ENCODE data around the gene NUDT16L1.

Gene NUDT16L1

GRCh38 chr16:4666537-4667202 lies 26.7 kb upstream of the NUDT16L1 start:
- TF ChIP-seq TCF12 (IDR thresholded peaks at IDR 0.05; ENCODE audit: low read depth), result no peak
- TF ChIP-seq REST (IDR thresholded peaks at IDR 0.05; ENCODE audit: low read depth), result no peak

GRCh38 chr16:4667203-4667963 lies 26.0 kb upstream of the NUDT16L1 start:
- TF ChIP-seq FOXM1 (IDR thresholded peaks at IDR 0.05; ENCODE audit: borderline replicate concordance, low read depth) (no peak), TEAD4 (IDR thresholded peaks at IDR 0.05) (no peak)

- no peak for TF ChIP-seq TCF12 (IDR thresholded peaks at IDR 0.05; ENCODE audit: low read depth)
- no peak for TF ChIP-seq MAX (IDR thresholded peaks at IDR 0.05)
- no peak for TF ChIP-seq YY1 (IDR thresholded peaks at IDR 0.05; ENCODE audit: low read depth)
- no peak for TF ChIP-seq TEAD4 (IDR thresholded peaks at IDR 0.05)
- no peak for TF ChIP-seq TAF1 (IDR thresholded peaks at IDR 0.05; ENCODE audit: low read depth)
- no peak for TF ChIP-seq RAD21 (IDR thresholded peaks at IDR 0.05; ENCODE audit: low read depth)
Observed at GRCh38 chr16:4668313-4668960, 24.9 kb upstream of the NUDT16L1 start.

GRCh38 chr16:4673387-4674046 lies 19.8 kb upstream of the NUDT16L1 start:
- TF ChIP-seq NFIC (IDR thresholded peaks at IDR 0.05), result no peak

- TF ChIP-seq CEBPB (IDR thresholded peaks at IDR 0.05), result no peak
- TF ChIP-seq ZBTB7A (IDR thresholded peaks at IDR 0.05; ENCODE audit: low read depth), result no peak
- TF ChIP-seq YY1 (IDR thresholded peaks at IDR 0.05; ENCODE audit: low read depth), result no peak
- TF ChIP-seq EGR1 (IDR thresholded peaks at IDR 0.05), result no peak
- no peak for TF ChIP-seq RAD21 (IDR thresholded peaks at IDR 0.05; ENCODE audit: low read depth)
Observed at GRCh38 chr16:4674926-4675530, 18.3 kb upstream of the NUDT16L1 start.

- TF ChIP-seq CREB1 (IDR thresholded peaks at IDR 0.05; ENCODE audit: low read depth) (no peak), FOXM1 (IDR thresholded peaks at IDR 0.05; ENCODE audit: borderline replicate concordance, low read depth) (no peak), YY1 (IDR thresholded peaks at IDR 0.05; ENCODE audit: low read depth) (no peak), TAF1 (IDR thresholded peaks at IDR 0.05; ENCODE audit: low read depth) (no peak), CEBPB (IDR thresholded peaks at IDR 0.05) (no peak)
Observed at GRCh38 chr16:4675864-4676786, 17.2 kb upstream of the NUDT16L1 start.

- no peak for TF ChIP-seq TAF1 (IDR thresholded peaks at IDR 0.05; ENCODE audit: low read depth)
- TF ChIP-seq FOXM1 (IDR thresholded peaks at IDR 0.05; ENCODE audit: borderline replicate concordance, low read depth), result no peak
- TF ChIP-seq USF1 (IDR thresholded peaks at IDR 0.05), result no peak
- TF ChIP-seq RAD21 (IDR thresholded peaks at IDR 0.05; ENCODE audit: low read depth), result no peak
- no peak for TF ChIP-seq CREB1 (IDR thresholded peaks at IDR 0.05; ENCODE audit: low read depth)
- TF ChIP-seq MAX (IDR thresholded peaks at IDR 0.05), result no peak
- TF ChIP-seq CEBPB (IDR thresholded peaks at IDR 0.05), result no peak
- no peak for TF ChIP-seq ZBTB7A (IDR thresholded peaks at IDR 0.05; ENCODE audit: low read depth)
- TF ChIP-seq EP300 (IDR thresholded peaks at IDR 0.05; ENCODE audit: borderline replicate concordance), result no peak
- TF ChIP-seq YY1 (IDR thresholded peaks at IDR 0.05; ENCODE audit: low read depth), result no peak
- TF ChIP-seq NFIC (IDR thresholded peaks at IDR 0.05), result no peak
- no peak for TF ChIP-seq REST (IDR thresholded peaks at IDR 0.05; ENCODE audit: low read depth)
- no peak for TF ChIP-seq EGR1 (IDR thresholded peaks at IDR 0.05)
- no peak for TF ChIP-seq TCF12 (IDR thresholded peaks at IDR 0.05; ENCODE audit: low read depth)
- no peak for TF ChIP-seq TEAD4 (IDR thresholded peaks at IDR 0.05)
Observed at GRCh38 chr16:4676831-4677230, 16.5 kb upstream of the NUDT16L1 start.
